ENCODE measurements around the gene HTT-AS. TPM values are rescaled to one million over a fixed set of nuclear protein-coding genes. Genes with fewer than 3 reads are reported as not detected.

The HTT-AS gene
- total RNA-seq, 4 donors from 2014 or later: not detected

- no peak for DNase-seq (ENCODE audit: low spot score in 2 of 2)
- no peaks in the 10 kb centered on the region for H3K9me3 ChIP-seq
- peaks cover 0 to 3% (median 0%) of the 10 kb centered on the region in 3 donors for H3K36me3 ChIP-seq
- 77 to 85% methylated on average over 6 of the region's 6 CpGs for WGBS, 2 donors
- no peak for TF ChIP-seq EP300 (IDR thresholded peaks at IDR 0.05)
- no peak for TF ChIP-seq CTCF (IDR thresholded peaks at IDR 0.05)
- no peak for TF ChIP-seq POLR2A (IDR thresholded peaks at IDR 0.05)
- no peaks in the 10 kb centered on the region for H3K27me3 ChIP-seq
- no peak overlapping the region for H3K27ac ChIP-seq
- no peak overlapping the region for H3K4me3 ChIP-seq
- peaks cover 0 to 41% (median 15%) of the 10 kb centered on the region in 4 donors for H3K4me1 ChIP-seq
Observed at GRCh38 chr4:3079694-3080123, 5.4 kb upstream of the HTT-AS start.

GRCh38 chr4:3077796-3078195 lies 3.5 kb upstream of the HTT-AS start:
- no peak for DNase-seq (ENCODE audit: low spot score in 2 of 2)
- Histone ChIP-seq H3K9me3 (no peaks in the 10 kb centered on the region), H3K27ac (no peak overlapping the region), H3K4me1 (peaks cover 0 to 45% (median 21%) of the 10 kb centered on the region in 4 donors), H3K36me3 (peaks cover 0 to 3% (median 0%) of the 10 kb centered on the region in 3 donors), H3K27me3 (no peaks in the 10 kb centered on the region), H3K4me3 (no peak overlapping the region)
- WGBS, 2 donors: 66 to 74% methylated on average over 2 of the region's 2 CpGs
- TF ChIP-seq CTCF (IDR thresholded peaks at IDR 0.05) (no peak), EP300 (IDR thresholded peaks at IDR 0.05) (no peak)

GRCh38 chr4:3075652-3075981 lies 1.3 kb upstream of the HTT-AS start:
- no peaks in the 10 kb centered on the region for H3K9me3 ChIP-seq
- no peak for TF ChIP-seq POLR2A (IDR thresholded peaks at IDR 0.05)
- TF ChIP-seq CTCF (IDR thresholded peaks at IDR 0.05): no peak
- TF ChIP-seq EP300 (IDR thresholded peaks at IDR 0.05): no peak
- DNase-seq (ENCODE audit: low spot score in 2 of 2): no peak
- 2 to 3% methylated on average over 6 to 8 of the region's 8 CpGs for WGBS, 2 donors
- peak overlapping the region; percentile 66 to 94 (median 90) for H3K4me3 ChIP-seq
- no peaks in the 10 kb centered on the region for H3K27me3 ChIP-seq
- H3K27ac ChIP-seq: peak overlapping the region; percentile 86 to 93 (median 90)
- H3K36me3 ChIP-seq: peaks cover 0 to 3% (median 0%) of the 10 kb centered on the region in 3 donors
- H3K4me1 ChIP-seq: peaks cover 0 to 45% (median 19%) of the 10 kb centered on the region in 4 donors

GRCh38 chr4:3074846-3075651 lies 711 bp upstream of the HTT-AS start:
- no peaks in the 10 kb centered on the region for H3K27me3 ChIP-seq
- TF ChIP-seq POLR2A (IDR thresholded peaks at IDR 0.05): peak; percentile 8 to 47
- no peak for TF ChIP-seq CTCF (IDR thresholded peaks at IDR 0.05)
- TF ChIP-seq EP300 (IDR thresholded peaks at IDR 0.05): peak in 1 of 2 donors; percentile 68
- 0 to 1% methylated on average over 28 to 32 of the region's 60 CpGs for WGBS, 2 donors
- H3K4me3 ChIP-seq: peak overlapping the region; percentile 66 to 94 (median 90)
- no peak for DNase-seq (ENCODE audit: low spot score in 2 of 2)
- peaks cover 0 to 3% (median 0%) of the 10 kb centered on the region in 3 donors for H3K36me3 ChIP-seq
- peak overlapping the region; percentile 86 to 93 (median 90) for H3K27ac ChIP-seq
- peaks cover 0 to 45% (median 19%) of the 10 kb centered on the region in 4 donors for H3K4me1 ChIP-seq
- no peaks in the 10 kb centered on the region for H3K9me3 ChIP-seq

Data from tibial nerve (tissue), 4 donors.